HCT116 (cell line): ENCODE measurements around the gene KIF13A.

Experiments used
- EGR1 ChIP-seq: IDR thresholded peaks from 2 replicates; pipeline ENCODE4 v1.6.1; 2012; ENCODE audit warnings: low read depth
- EZH2 ChIP-seq: fragments of 200-600 bp; sonication (generic); IDR thresholded peaks from 2 replicates; pipeline ENCODE4 v1.6.1; 2017; ENCODE audit warnings: antibody characterized with exemption, mixed run types
- POLR2A ChIP-seq: IDR thresholded peaks from 2 replicates; pipeline ENCODE4 v1.7.0; 2011; ENCODE audit warnings: borderline replicate concordance; ENCODE audit not compliant: insufficient read depth, insufficient read length; ENCODE audit errors: extremely low read depth
- POLR2AphosphoS5 ChIP-seq: IDR thresholded peaks from 2 replicates; pipeline ENCODE4 v1.6.1; 2011; ENCODE audit warnings: mild to moderate bottlenecking, low read depth, low read length, moderate library complexity
- ZNF274 ChIP-seq: fragments of 200-500 bp; sonication (Bioruptor generic); IDR thresholded peaks from 2 replicates; pipeline ENCODE4 v1.6.1; 2014; ENCODE audit warnings: mild to moderate bottlenecking, low read depth, low read length, inconsistent platforms
- TF ChIP-seq, protein P1 (sequence below): IDR thresholded peaks from 2 replicates; pipeline ENCODE4 v1.6.1; 2011; ENCODE audit warnings: mild to moderate bottlenecking, low read length, moderate library complexity; ENCODE audit not compliant: insufficient replicate concordance; ENCODE audit errors: extremely low read depth

DNA sequence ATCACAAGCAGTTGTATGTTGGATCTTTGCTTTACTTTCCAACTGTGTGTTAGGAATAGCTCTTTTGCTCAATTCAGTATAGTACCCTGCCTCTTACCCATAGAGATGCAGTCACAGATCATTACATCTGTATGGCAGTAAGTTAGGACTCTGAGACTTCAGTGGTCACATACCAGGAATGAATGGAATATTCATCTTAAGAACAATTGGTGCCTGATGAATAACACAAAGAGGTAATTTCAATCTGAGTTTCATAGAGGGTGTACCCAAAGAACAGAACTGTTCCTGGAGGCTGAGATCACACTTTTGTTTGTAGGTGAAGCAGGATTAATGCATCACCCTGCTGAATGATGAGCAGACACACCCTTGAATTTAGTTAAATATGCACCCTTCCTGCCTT lies 28.7 kb upstream of the KIF13A start:
- TF ChIP-seq POLR2AphosphoS5, result no peak
- TF ChIP-seq, protein P1, sequence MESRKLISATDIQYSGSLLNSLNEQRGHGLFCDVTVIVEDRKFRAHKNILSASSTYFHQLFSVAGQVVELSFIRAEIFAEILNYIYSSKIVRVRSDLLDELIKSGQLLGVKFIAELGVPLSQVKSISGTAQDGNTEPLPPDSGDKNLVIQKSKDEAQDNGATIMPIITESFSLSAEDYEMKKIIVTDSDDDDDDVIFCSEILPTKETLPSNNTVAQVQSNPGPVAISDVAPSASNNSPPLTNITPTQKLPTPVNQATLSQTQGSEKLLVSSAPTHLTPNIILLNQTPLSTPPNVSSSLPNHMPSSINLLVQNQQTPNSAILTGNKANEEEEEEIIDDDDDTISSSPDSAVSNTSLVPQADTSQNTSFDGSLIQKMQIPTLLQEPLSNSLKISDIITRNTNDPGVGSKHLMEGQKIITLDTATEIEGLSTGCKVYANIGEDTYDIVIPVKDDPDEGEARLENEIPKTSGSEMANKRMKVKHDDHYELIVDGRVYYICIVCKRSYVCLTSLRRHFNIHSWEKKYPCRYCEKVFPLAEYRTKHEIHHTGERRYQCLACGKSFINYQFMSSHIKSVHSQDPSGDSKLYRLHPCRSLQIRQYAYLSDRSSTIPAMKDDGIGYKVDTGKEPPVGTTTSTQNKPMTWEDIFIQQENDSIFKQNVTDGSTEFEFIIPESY, result no peak
- TF ChIP-seq EZH2, result no peak
- no peak for TF ChIP-seq EGR1
- TF ChIP-seq POLR2A, result no peak
- no peak for TF ChIP-seq ZNF274
